Measurements from ENCODE around the gene RHOT1.

The RHOT1 gene

GRCh38 chr17:32192379-32192778, 50.1 kb downstream of the RHOT1 start (continued):
- TF ChIP-seq TSHZ2 (CRISPR knock-in tag; IDR thresholded peaks at IDR 0.05) (no peak), PPARA (CRISPR knock-in tag; IDR thresholded peaks at IDR 0.05; ENCODE audit: borderline replicate concordance) (no peak), RARB (CRISPR knock-in tag; IDR thresholded peaks at IDR 0.05) (no peak), GLIS3 (CRISPR knock-in tag; IDR thresholded peaks at IDR 0.05) (no peak)

GRCh38 chr17:32197987-32198386, 55.7 kb downstream of the RHOT1 start:
- no peak for ATAC-seq
- TF ChIP-seq SNAI2 (CRISPR knock-in tag; IDR thresholded peaks at IDR 0.05) (no peak), TCF4 (CRISPR knock-in tag; IDR thresholded peaks at IDR 0.05; ENCODE audit: borderline replicate concordance) (no peak), POU6F1 (CRISPR knock-in tag; IDR thresholded peaks at IDR 0.05; ENCODE audit: borderline replicate concordance, low read depth) (no peak), ESRRG (CRISPR knock-in tag; IDR thresholded peaks at IDR 0.05) (no peak), CSDC2 (CRISPR knock-in tag; IDR thresholded peaks at IDR 0.05) (no peak), ISL1 (CRISPR knock-in tag; IDR thresholded peaks at IDR 0.05) (no peak), ZC3H10 (CRISPR knock-in tag; IDR thresholded peaks at IDR 0.05) (no peak), ZFP30 (CRISPR knock-in tag; IDR thresholded peaks at IDR 0.05) (no peak), ARNTL (CRISPR knock-in tag; IDR thresholded peaks at IDR 0.05; ENCODE audit: borderline replicate concordance, low read depth) (no peak), ZNF8 (CRISPR knock-in tag; IDR thresholded peaks at IDR 0.05) (no peak), ZNF565 (CRISPR knock-in tag; conservative IDR thresholded peaks at IDR 0.05; ENCODE audit: low read depth) (no peak), GLIS3 (CRISPR knock-in tag; IDR thresholded peaks at IDR 0.05) (no peak), TSHZ2 (CRISPR knock-in tag; IDR thresholded peaks at IDR 0.05) (no peak), RARB (CRISPR knock-in tag; IDR thresholded peaks at IDR 0.05) (no peak), PPARA (CRISPR knock-in tag; IDR thresholded peaks at IDR 0.05; ENCODE audit: borderline replicate concordance) (no peak), TOX (CRISPR knock-in tag; IDR thresholded peaks at IDR 0.05; ENCODE audit: borderline replicate concordance) (no peak), BACH2 (CRISPR knock-in tag; IDR thresholded peaks at IDR 0.05; ENCODE audit: borderline replicate concordance) (no peak), CSRNP3 (CRISPR knock-in tag; IDR thresholded peaks at IDR 0.05) (no peak), CREB5 (CRISPR knock-in tag; IDR thresholded peaks at IDR 0.05; ENCODE audit: low read depth) (no peak)

GRCh38 chr17:32206861-32207260, 64.6 kb downstream of the RHOT1 start:
- no peak for ATAC-seq
- TF ChIP-seq PATZ1 (CRISPR knock-in tag; IDR thresholded peaks at IDR 0.05; ENCODE audit: borderline replicate concordance) (no peak), CREB5 (CRISPR knock-in tag; IDR thresholded peaks at IDR 0.05; ENCODE audit: low read depth) (no peak), BACH2 (CRISPR knock-in tag; IDR thresholded peaks at IDR 0.05; ENCODE audit: borderline replicate concordance) (no peak), POU6F1 (CRISPR knock-in tag; IDR thresholded peaks at IDR 0.05; ENCODE audit: borderline replicate concordance, low read depth) (no peak), TCF4 (CRISPR knock-in tag; IDR thresholded peaks at IDR 0.05; ENCODE audit: borderline replicate concordance) (no peak), ZFP30 (CRISPR knock-in tag; IDR thresholded peaks at IDR 0.05) (no peak), RARB (CRISPR knock-in tag; IDR thresholded peaks at IDR 0.05) (no peak), OSR1 (CRISPR knock-in tag; IDR thresholded peaks at IDR 0.05) (no peak), ZNF565 (CRISPR knock-in tag; conservative IDR thresholded peaks at IDR 0.05; ENCODE audit: low read depth) (no peak), SNAI2 (CRISPR knock-in tag; IDR thresholded peaks at IDR 0.05) (no peak), ARNTL (CRISPR knock-in tag; IDR thresholded peaks at IDR 0.05; ENCODE audit: borderline replicate concordance, low read depth) (no peak), PPARA (CRISPR knock-in tag; IDR thresholded peaks at IDR 0.05; ENCODE audit: borderline replicate concordance) (no peak), TOX (CRISPR knock-in tag; IDR thresholded peaks at IDR 0.05; ENCODE audit: borderline replicate concordance) (no peak)

All from SK-N-SH treated with all-trans-retinoic acid at 6 μM for 48 hours (cell line).